Fibroblast of lung (primary cell): ENCODE measurements around the gene AQP5. TPM values are rescaled to one million over a fixed set of nuclear protein-coding genes. Genes with fewer than 3 reads are reported as not detected.
A peak's percentile ranks its signal among the peaks of the same experiment; 100 is the strongest.

ENCODE experiments used
- DNase-seq, 2 donors: peaks; one replicate each; pipeline versions ENCODE4 v3.0.0 to v3.0.0-alpha.2; 2010; ENCODE audit warnings: low read depth in 2 of 2
- H2AFZ ChIP-seq: 2 replicates; pipeline ENCODE4 v1.5.1; 2012; ENCODE audit warnings: low read length, control low read depth, inconsistent platforms
- H3K27ac ChIP-seq: 2 replicates; pipeline ENCODE4 v1.5.1; 2011; ENCODE audit warnings: low read length, control low read depth; ENCODE audit not compliant: insufficient read depth
- H3K27me3 ChIP-seq: 2 replicates; pipeline ENCODE4 v1.5.1; 2011; ENCODE audit warnings: mild to moderate bottlenecking, low read length; ENCODE audit not compliant: control insufficient read depth, insufficient read depth
- H3K36me3 ChIP-seq: 2 replicates; pipeline ENCODE4 v1.5.1; 2011; ENCODE audit warnings: low read length; ENCODE audit not compliant: control insufficient read depth, insufficient read depth
- H3K4me1 ChIP-seq: 2 replicates; pipeline ENCODE4 v1.5.1; 2011; ENCODE audit warnings: low read length; ENCODE audit not compliant: control insufficient read depth, insufficient read depth; ENCODE audit errors: extremely low read depth
- H3K4me2 ChIP-seq: 2 replicates; pipeline ENCODE4 v1.5.1; 2011; ENCODE audit warnings: low read length, control low read depth; ENCODE audit not compliant: insufficient read depth; ENCODE audit errors: extremely low read depth
- H3K4me3 ChIP-seq, 4 experiments: fragments of 200-600 bp in 1 of 4; sonication (generic) in 1 of 4; replicated peaks in 1 of 4; 2 replicates each; pipeline ENCODE4 v1.5.1; 2011 to 2016; ENCODE audit warnings: low read length in 4 of 4, low read depth in 3 of 4, mild to moderate bottlenecking in 3 of 4, control low read depth in 2 of 4, inconsistent platforms in 1 of 4, mixed read lengths in 1 of 4; ENCODE audit not compliant: insufficient read depth in 1 of 4; ENCODE audit errors: control extremely low read depth in 1 of 4
- H3K79me2 ChIP-seq: 2 replicates; pipeline ENCODE4 v1.5.1; 2012; ENCODE audit warnings: mild to moderate bottlenecking, low read length, inconsistent platforms; ENCODE audit not compliant: control insufficient read depth, insufficient read depth
- H3K9ac ChIP-seq: 2 replicates; pipeline ENCODE4 v1.5.1; 2011; ENCODE audit warnings: mild to moderate bottlenecking, low read length, control low read depth; ENCODE audit not compliant: insufficient read depth
- H3K9me3 ChIP-seq: 2 replicates; pipeline ENCODE4 v1.5.1; 2012; ENCODE audit warnings: low read depth, low read length; ENCODE audit not compliant: control insufficient read depth, insufficient read depth
- H4K20me1 ChIP-seq: 2 replicates; pipeline ENCODE4 v1.5.1; 2011; ENCODE audit warnings: low read length; ENCODE audit not compliant: control insufficient read depth, insufficient read depth; ENCODE audit errors: extremely low read depth
- EZH2 ChIP-seq: IDR thresholded peaks from 2 replicates; pipeline ENCODE4 v1.5.1; 2012; ENCODE audit warnings: low read length, control low read depth, mild to moderate bottlenecking; ENCODE audit errors: missing control alignments
- polyA plus RNA-seq, 2 donors: library from polyadenylated mRNA; depleted of rRNA in 1 of 2; stranded (reverse) in 1 of 2; unstranded in 1 of 2; fragments of >200 nt; gene quantifications; 2 replicates each; pipeline ENCODE4 v1.2.1, GENCODE V29; 2011 to 2012; ENCODE audit warnings: missing spikeins in 1 of 2
- total RNA-seq: library from RNA; depleted of rRNA; stranded (reverse); fragments of >200 nt; gene quantifications from 2 replicates; pipeline ENCODE4 v1.2.1, GENCODE V29; 2014
- TF ChIP-seq, protein P1 (sequence below), 2 donors: IDR thresholded peaks in 1 of 2; conservative IDR thresholded peaks in 1 of 2; 1 replicate in 1 of 2; 2 replicates in 1 of 2; pipeline ENCODE4 v1.5.1; 2011 to 2012; ENCODE audit warnings: low read length in 2 of 2, control low read depth in 1 of 2, inconsistent platforms in 1 of 2, low read depth in 1 of 2, mild to moderate bottlenecking in 1 of 2

AQP5 gene
- total and polyA plus RNA-seq, 2 donors (not counting 1 experiment from before 2014, with no cell fraction given) = not detected

DNA sequence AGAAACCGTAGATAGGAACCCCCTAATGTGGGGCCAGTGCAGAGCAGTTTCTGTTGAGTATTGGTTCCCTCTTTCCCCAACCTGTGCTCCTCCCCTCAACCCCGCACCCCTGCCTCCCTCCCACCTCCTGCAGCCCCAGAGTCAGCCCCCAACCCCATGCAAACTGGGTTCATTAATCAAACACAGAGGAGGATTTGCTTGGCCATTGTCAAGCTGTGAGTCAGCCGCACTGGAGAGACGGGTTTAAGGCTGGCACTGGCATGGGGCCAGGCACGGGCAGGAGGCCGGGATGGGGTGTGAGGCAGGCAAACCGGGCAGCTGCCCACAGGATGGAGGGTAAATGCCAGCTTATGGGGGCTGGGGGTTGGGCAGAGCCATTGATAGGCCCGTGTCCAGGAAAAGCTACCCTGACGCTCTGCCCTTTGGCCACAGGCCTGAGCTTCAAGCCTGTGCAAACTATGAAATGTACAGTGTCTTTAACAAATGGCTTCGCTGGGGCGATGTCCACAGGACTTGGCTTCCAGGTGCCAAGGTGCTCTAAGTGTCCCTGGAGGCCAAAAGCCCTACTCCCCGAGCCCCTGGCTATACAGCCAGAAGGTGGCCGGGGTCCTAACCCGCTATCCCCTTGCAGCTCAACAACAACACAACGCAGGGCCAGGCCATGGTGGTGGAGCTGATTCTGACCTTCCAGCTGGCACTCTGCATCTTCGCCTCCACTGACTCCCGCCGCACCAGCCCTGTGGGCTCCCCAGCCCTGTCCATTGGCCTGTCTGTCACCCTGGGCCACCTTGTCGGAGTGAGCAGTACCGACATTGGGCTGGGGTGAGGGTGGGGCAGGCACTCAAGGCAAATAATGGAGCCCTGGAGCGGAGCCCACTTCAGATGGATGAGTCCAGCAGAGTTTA is 1.4 kb downstream of the AQP5 start:
- Histone ChIP-seq H3K27ac (no peak overlapping the region), H3K4me2 (no peak overlapping the region), H3K9me3 (no peaks in the 10 kb centered on the region), H3K4me1 (peaks cover 2% of the 10 kb centered on the region), H3K36me3 (no peaks in the 10 kb centered on the region), H2AFZ (no peak overlapping the region), H3K79me2 (no peaks in the 10 kb centered on the region), H4K20me1 (no peaks in the 10 kb centered on the region), H3K4me3 (no peak overlapping the region), H3K27me3 (peaks cover 57% of the 10 kb centered on the region), H3K9ac (no peak overlapping the region)
- peak in 1 of 2 donors; percentile 18 for DNase-seq
- TF ChIP-seq EZH2 = no peak
- TF ChIP-seq, protein P1, sequence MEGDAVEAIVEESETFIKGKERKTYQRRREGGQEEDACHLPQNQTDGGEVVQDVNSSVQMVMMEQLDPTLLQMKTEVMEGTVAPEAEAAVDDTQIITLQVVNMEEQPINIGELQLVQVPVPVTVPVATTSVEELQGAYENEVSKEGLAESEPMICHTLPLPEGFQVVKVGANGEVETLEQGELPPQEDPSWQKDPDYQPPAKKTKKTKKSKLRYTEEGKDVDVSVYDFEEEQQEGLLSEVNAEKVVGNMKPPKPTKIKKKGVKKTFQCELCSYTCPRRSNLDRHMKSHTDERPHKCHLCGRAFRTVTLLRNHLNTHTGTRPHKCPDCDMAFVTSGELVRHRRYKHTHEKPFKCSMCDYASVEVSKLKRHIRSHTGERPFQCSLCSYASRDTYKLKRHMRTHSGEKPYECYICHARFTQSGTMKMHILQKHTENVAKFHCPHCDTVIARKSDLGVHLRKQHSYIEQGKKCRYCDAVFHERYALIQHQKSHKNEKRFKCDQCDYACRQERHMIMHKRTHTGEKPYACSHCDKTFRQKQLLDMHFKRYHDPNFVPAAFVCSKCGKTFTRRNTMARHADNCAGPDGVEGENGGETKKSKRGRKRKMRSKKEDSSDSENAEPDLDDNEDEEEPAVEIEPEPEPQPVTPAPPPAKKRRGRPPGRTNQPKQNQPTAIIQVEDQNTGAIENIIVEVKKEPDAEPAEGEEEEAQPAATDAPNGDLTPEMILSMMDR (conservative IDR thresholded peaks at IDR 0.05 in 1 of 2, IDR thresholded peaks at IDR 0.05 in 1 of 2; ENCODE audit: low read depth in 1 of 2, low read length in 2 of 2) = no peak

- H3K27ac ChIP-seq = no peak overlapping the region
- peaks cover 2% of the 10 kb centered on the region for H3K4me1 ChIP-seq
- no peak overlapping the region for H3K4me3 ChIP-seq
- H3K9ac ChIP-seq = no peak overlapping the region
- H2AFZ ChIP-seq = no peak overlapping the region
- H4K20me1 ChIP-seq = no peaks in the 10 kb centered on the region
- no peak for TF ChIP-seq EZH2
- TF ChIP-seq, protein P1 (conservative IDR thresholded peaks at IDR 0.05 in 1 of 2, IDR thresholded peaks at IDR 0.05 in 1 of 2; ENCODE audit: low read depth in 1 of 2, low read length in 2 of 2) = no peak
- peaks cover 56% of the 10 kb centered on the region for H3K27me3 ChIP-seq
- H3K79me2 ChIP-seq = no peaks in the 10 kb centered on the region
- no peaks in the 10 kb centered on the region for H3K9me3 ChIP-seq
- H3K4me2 ChIP-seq = no peak overlapping the region
- no peak for DNase-seq
- H3K36me3 ChIP-seq = no peaks in the 10 kb centered on the region
Observed at GRCh38 chr12:49963976-49964815, 2.5 kb downstream of the AQP5 start.
